Fibroblast of lung (primary cell): ENCODE results near the gene RRP12.

Experiments used
- CTCF ChIP-seq, 2 donors: IDR thresholded peaks in 1 of 2; conservative IDR thresholded peaks in 1 of 2; 1 replicate in 1 of 2; 2 replicates in 1 of 2; pipeline ENCODE4 v1.5.1; 2011 to 2012; ENCODE audit warnings: low read length in 2 of 2, control low read depth in 1 of 2, inconsistent platforms in 1 of 2, low read depth in 1 of 2, mild to moderate bottlenecking in 1 of 2
- EZH2 ChIP-seq: IDR thresholded peaks from 2 replicates; pipeline ENCODE4 v1.5.1; 2012; ENCODE audit warnings: low read length, control low read depth, mild to moderate bottlenecking; ENCODE audit errors: missing control alignments

- TF ChIP-seq CTCF (conservative IDR thresholded peaks at IDR 0.05 in 1 of 2, IDR thresholded peaks at IDR 0.05 in 1 of 2; ENCODE audit: low read depth in 1 of 2, low read length in 2 of 2) = no peak
- no peak for TF ChIP-seq EZH2
These were observed 35.3 kb downstream of the RRP12 start for GRCh38 chr10:97365761-97366351.
